NOMO-1 treated with dmso at 0.1 percent for 144 hours (cell line): ENCODE measurements around the gene IQSEC1.

Source experiments
- DNase-seq: peaks from one replicate; lab custom pipeline; 2025; ENCODE audit not compliant: unreplicated experiment; lab: John Stamatoyannopoulos, UW

Gene IQSEC1

GRCh38 chr3:12916159-12916558, 157.1 kb downstream of the IQSEC1 start:
- no peak for DNase-seq

GRCh38 chr3:12914088-12914487, 159.1 kb downstream of the IQSEC1 start:
- no peak for DNase-seq

GRCh38 chr3:12911881-12912415, 161.3 kb downstream of the IQSEC1 start:
- DNase-seq: no peak

- no peak for DNase-seq
Observed at GRCh38 chr3:12910356-12911099, 162.7 kb downstream of the IQSEC1 start.

- DNase-seq: no peak
Observed at GRCh38 chr3:12909710-12910109, 163.5 kb downstream of the IQSEC1 start.

- no peak for DNase-seq
Observed at GRCh38 chr3:12908859-12909258, 164.4 kb downstream of the IQSEC1 start.

- no peak for DNase-seq
Observed at GRCh38 chr3:12908136-12908730, 165.0 kb downstream of the IQSEC1 start.

GRCh38 chr3:12907729-12908128, 165.5 kb downstream of the IQSEC1 start:
- DNase-seq: no peak

GRCh38 chr3:12907296-12907695, 165.9 kb downstream of the IQSEC1 start:
- no peak for DNase-seq

GRCh38 chr3:12906916-12907290, 166.3 kb downstream of the IQSEC1 start:
- no peak for DNase-seq

GRCh38 chr3:12906141-12906915, 166.9 kb downstream of the IQSEC1 start:
- DNase-seq: no peak

GRCh38 chr3:12905316-12906071, 167.7 kb downstream of the IQSEC1 start:
- no peak for DNase-seq

GRCh38 chr3:12904951-12905315, 168.3 kb downstream of the IQSEC1 start:
- no peak for DNase-seq

GRCh38 chr3:12903881-12904280, 169.3 kb downstream of the IQSEC1 start:
- DNase-seq: no peak

GRCh38 chr3:12903000-12903800, 170.0 kb downstream of the IQSEC1 start:
- DNase-seq: no peak

GRCh38 chr3:12902181-12902999, 170.8 kb downstream of the IQSEC1 start:
- DNase-seq: no peak

- DNase-seq: no peak
Observed at GRCh38 chr3:12901623-12902045, 171.6 kb downstream of the IQSEC1 start.

- no peak for DNase-seq
Observed at GRCh38 chr3:12900885-12901411, 172.3 kb downstream of the IQSEC1 start.
